CD4-positive, alpha-beta T cell treated with Interleukin-17A for 1 hour (primary cell): ENCODE results near the gene PRR20G.
"Not testable (repeated sequence)": the region's sequence is repeated elsewhere in the genome, so short reads cannot be mapped to it uniquely, and the experiment has no call there.

Experiments
- DNase-seq: peaks from one replicate; pipeline ENCODE4 v3.0.0-alpha.2; 2020

Gene PRR20G

DNA sequence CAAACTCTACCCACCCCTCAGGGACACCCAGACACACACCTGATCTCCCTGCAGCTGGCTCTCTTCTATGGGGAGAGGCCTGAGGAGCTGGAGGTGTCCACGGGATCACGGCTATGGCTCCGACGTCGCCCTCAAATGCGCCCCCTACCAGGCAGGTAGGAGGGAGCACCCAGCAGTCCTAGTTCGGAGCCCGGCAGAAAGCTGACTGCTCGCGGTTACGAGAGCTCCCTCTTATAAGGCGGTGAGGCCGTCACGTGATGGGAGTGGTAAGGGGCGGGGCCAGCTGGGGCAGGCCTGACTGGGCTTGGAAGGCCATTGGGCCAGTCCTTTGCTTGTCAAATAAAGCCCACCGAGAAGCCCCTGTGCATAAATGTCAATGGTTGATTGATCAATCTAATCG, at the start of gene PRR20G:
Gene PRR20G, minus strand, starts transcription at position 207 of the 400 bp plus-strand sequence. CDS start 681 bp downstream, outside the sequence.
- no peak for DNase-seq

DNA sequence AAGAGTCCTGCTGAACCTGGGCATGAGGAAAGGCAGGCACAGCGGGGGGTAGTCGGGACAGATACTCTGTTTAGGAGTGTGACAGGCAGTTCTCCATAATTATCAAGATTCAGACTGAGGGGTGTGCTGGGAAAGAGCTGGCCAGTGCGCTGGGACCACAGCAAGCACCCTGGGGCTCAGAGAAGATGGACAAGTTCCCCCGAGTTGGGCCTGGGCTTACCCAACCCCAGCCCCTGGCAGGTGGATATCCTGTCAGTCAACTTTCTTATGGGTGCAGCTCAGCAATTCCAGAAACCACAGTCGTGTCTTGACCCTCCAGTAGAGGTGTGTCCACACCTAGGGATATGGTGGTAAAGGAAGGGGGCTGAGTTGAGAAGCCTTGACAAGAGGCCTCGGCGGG, 49.2 kb upstream of the PRR20G start:
- DNase-seq, result no peak

DNA sequence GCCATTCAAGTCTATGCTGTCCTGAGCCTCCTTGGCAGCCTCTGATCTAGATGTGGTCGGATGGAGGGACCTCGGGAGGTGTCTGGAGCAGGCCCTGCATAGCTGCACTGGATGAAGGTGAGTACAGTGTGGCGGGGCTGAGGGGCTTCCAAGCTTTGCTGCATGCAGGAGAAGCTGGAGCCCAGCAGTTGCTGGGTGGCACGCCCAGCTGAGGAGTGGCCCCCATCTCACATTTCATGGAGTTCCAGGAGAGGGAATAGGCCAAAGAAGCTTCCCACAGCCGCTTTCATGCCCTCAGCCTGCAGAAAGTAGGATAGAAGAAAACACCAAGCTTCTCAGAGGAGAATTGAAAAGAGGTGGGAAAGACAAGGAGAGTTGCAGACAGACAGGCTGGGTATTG, 48.3 kb upstream of the PRR20G start:
- no peak for DNase-seq

DNA sequence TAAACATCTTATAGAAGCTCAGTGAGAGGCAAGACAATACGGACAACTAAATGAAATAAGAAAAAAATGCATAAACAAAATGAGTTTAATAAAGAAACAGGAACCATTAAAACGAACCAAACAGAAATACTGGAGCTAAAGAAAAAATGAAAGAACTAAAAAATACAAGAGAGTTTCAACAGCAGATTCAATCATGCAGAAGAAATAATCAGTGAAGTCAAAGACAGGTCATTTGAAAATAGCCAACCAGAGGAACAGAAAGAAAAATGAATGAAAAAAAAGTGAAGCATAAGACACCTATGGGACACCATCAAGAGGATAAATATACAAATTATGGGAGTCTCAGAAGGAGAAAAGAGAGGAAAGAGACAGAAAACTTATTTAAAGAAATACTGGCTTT, 42.5 kb upstream of the PRR20G start:
- DNase-seq, result no peak

DNA sequence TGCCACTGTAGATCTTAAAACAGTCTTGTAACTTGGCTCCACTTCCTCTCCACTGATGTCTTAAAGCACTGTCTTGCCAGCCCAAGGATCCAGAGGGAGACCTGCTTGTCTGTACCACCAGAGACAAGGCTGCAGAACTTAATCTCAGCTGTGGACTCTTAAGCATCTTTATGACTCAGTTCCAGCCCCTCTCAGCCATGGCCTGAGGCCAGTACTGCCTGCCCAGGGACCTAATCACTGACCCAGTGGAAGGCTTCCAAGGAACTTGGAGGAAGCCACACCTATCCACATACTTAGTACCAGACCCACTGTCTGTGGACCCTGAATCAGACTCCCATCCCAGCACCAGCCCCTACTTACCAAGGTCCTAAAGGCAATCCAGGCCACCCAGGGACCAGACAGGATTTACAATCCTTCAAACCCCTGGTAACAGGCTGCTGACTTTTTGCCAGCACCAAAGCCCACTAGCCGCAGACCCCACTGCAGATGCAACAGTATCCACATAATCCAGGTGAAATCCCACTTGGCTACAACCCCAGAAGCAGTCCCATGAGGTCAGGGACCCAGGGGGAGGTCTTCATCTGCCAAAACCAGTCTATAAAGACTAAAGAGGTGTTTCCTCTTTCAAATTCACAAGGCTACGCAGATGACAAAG, 41.9 kb upstream of the PRR20G start:
- no peak for DNase-seq

DNA sequence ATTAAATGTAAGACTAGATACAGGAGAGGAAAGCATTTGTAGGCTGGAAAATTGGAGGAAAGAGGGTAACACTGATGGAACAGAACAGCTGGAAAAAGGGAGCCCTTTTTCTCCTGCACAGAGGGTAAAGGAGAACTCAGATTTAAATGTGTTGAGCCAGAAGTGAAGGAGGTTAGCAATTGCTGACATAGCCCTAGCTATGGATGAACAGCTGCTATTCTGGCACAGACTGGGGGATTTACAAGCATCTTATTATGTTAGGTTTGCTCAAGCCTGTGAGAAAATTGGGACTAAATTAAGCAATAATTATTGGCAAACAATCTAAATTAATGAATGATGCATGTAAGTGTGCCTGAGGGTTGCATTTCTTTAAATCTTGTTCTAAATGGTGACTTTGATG, 40.6 kb upstream of the PRR20G start:
- no peak for DNase-seq

DNA sequence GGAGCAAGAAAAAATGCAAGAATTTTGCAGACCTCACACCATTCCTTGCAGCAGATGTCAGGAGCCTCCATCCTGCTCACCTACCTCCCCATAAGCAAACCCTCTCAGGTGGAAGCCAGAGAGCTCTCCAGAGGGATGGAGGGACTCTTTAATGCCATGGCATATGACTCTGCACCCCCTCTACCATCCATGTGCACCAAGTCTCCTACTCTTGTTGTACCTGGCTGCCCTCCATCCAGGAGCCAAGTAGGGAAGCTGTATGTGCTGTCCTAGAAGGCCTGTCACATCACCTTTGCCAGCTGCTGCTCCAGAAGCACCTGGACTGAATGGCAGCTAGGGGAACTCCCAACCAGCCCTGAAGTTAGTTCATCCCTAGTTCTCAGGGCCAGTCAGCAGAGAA, 38.5 kb upstream of the PRR20G start:
- DNase-seq, result no peak

DNA sequence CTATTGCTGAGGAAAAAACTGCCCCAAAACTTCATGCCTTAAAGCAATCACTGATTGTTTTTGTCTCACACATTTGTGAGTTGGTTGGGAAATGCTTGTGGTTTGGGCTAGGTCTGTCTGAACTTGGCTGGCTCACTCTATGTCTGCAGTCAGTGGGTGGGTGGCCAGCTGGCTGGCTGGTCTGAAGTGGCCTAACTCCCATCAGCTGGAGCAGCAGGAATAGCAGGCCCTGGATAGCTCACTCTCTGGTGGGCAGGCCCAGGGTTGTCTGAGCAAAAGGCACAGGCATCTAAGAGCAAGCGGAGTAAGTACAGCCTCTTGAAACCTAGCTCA, 37.7 kb upstream of the PRR20G start:
- no peak for DNase-seq

DNA sequence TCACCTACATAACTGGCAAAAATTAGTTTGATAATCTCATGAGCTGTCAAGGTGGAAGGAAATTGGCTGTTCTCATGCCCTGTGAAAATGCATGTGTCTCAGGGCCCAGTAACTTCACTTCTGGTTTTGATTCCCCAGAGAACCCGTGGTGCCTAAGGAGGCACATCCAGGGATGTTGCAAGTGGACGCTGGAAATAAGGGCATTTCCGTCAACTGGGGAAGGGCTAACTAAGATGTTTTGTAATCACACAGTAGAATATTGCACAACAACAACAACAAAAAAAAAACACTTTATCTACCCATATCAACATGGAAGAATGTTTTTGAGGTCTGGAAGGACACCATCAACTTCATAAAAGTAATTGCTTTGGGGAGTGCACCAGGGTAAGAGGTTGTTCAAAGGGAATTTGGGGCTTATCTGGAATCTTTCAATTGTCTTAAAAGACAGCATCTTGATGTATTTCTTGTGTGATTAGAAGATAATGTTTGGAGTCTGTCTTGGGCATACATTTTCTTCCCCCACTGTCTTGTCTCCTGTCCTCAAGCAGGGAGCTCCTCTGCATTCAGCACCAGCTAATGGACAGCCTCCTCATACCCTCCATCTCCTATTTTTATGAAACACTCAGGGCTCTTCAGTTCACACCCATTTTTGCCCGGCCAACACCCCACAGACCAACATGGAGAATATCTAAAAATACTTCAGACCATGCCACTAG, 37.2 kb upstream of the PRR20G start:
- no peak for DNase-seq

DNA sequence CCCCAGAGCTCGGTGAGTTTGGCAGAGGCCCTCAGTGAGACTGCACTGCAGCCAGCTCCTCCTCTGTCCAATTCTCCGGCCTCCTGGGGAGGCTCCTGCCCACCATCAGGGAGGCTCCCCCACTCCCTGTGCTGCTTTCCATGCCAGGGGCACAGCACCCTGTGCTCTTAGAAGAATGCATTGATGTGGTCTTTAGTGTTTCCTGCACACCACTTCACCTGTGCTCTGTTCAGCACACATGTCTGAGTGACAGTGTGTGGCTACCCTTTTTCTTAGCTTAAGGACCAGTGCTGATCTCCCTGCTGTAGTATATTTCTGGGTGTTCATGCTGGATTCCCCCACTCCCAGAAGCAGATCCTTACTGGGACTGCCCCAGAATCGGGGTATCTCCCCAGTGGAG, 36.2 kb upstream of the PRR20G start:
- no peak for DNase-seq

DNA sequence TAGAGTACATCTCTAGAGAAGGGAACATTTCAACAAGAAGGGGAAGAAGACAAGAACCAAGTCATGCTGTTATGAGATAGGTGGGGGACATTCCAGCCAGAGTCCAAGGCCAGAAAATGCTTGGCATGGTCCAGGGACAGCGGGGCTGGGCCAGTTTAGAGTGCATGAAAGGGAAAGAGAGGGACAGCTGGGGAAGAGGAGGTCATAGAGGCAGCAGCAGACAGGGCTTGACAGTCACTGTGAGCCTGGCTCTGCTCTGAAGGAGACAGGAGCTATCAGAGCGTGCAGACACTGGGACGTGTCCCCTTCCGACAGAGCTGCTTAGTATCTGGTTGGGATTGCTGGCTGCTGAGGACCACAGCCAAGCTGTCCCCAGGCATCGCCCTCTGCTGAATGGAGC, 35.7 kb upstream of the PRR20G start:
- DNase-seq, result no peak

DNA sequence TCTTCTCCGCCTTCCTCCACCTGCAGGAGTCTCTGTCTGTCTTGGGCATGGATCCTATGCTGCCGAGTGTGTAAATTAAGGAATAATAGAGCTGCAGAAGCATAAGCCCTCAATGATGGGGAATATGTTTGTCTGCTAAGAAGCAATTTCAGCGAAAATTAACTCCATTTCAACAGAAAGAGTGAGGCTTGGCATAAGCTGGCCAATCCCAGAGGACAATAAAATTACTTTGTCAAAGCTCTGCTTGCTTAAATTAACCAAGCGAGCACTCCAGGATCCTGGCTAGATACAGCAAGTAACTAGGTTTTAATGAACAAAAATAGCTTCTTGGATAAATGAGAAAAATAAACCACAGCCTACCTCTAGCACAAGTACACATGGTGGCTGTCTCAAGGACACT, 33.5 kb upstream of the PRR20G start:
- no peak for DNase-seq

DNA sequence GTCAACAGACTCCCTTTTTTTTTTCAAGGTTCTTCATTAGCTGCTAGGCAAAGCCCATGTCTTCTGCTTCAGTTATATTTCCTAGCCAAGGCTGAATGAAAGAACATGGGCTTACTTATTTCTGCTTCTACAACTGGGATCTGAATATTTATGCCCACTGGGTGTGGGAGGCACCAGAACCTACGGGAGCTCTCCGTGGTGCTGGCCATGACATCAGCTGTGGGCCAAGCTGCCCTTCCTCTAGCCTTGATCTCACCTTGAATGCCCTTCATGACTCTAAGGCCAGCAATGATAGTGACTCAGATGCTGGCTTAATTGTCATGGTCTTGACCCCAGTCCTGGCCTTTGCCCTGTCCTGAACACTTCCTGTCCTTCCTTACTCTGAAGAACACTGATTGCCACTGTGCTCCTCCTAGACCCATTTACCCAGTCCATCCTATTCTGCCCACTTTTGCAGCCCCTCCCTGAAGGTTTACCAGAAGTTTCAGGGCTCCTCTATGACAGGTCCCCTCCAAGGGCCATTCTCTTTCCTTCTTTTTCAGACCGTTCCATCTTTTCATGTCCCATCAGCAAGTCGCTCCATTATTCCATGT, 32.8 kb upstream of the PRR20G start:
- no peak for DNase-seq

DNA sequence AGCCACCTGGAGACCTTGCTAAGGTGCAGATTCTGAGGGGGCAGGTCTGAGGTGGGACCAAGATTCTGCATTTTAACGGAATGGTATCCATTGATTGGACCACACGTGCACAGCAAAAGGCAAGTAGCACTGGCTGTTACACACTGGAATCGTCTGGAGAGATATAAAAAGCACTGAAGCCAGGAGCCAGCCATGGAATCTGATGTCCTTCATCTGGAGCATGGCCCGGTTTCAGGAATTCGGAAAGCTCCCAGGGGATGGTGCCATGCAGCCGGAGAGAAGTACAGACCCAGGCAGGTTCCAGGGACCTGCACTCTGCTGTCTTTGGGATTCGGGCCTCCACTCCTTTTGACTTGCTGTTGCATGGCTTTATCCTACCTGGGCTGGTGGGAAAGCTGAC, 28.8 kb upstream of the PRR20G start:
- no peak for DNase-seq

DNA sequence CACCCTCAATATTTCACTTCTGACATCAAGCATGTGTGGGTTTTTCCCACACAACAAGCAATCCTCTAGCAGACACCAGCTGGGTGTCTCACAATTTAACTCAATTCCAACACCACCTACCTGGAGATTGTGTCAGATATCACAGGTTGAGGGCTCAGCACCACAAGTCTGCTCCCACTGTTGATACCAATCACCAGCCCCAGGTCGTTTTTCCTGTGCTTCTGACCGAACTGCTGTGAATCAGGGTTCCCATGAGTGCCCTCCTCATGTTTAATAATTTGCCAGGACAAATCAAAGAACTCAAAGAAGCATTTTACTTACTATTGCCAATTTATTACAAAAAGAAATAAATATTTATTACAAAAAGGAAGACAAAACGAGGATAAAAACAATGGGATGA, 25.0 kb upstream of the PRR20G start:
- DNase-seq, result no peak

DNA sequence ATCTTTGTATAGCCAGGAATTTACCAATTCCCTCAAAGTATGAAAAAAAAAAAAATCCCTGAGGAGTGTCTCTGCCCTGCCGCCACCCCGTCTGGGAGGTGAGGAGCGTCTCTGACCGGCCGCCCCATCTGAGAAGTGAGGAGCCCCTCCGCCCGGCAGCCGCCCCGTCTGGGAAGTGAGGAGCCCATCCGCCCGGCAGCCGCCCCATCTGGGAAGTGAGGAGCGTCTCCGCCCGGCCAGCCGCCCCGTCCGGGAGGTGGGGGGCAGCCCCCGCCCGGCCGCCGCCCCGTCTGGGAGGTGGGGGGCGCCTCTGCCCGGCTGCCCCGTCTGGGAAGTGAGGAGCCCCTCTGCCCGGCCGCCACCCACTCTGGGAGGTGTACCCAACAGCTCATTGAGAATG, 21.0 kb upstream of the PRR20G start:
- DNase-seq, result not testable (repeated sequence)

DNA sequence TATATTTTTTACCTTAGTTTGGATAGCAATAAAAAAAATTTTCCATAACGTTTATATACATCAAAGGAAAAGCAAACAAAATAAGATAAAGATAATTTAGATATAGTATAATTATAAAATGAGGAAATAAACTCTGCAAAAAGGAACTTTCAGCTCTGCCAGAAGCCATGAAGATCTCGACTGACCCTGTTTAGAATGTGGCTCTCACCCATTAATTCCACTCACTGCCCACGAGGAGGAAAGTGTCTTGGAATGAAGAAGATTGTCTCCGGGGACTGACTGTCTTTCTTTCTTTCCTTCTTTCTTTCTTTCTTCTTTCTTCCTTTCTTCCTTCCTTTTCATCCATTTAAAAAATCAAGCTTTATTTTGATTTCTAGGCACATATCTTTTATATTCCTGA, 20.1 kb upstream of the PRR20G start:
- DNase-seq, result no peak

DNA sequence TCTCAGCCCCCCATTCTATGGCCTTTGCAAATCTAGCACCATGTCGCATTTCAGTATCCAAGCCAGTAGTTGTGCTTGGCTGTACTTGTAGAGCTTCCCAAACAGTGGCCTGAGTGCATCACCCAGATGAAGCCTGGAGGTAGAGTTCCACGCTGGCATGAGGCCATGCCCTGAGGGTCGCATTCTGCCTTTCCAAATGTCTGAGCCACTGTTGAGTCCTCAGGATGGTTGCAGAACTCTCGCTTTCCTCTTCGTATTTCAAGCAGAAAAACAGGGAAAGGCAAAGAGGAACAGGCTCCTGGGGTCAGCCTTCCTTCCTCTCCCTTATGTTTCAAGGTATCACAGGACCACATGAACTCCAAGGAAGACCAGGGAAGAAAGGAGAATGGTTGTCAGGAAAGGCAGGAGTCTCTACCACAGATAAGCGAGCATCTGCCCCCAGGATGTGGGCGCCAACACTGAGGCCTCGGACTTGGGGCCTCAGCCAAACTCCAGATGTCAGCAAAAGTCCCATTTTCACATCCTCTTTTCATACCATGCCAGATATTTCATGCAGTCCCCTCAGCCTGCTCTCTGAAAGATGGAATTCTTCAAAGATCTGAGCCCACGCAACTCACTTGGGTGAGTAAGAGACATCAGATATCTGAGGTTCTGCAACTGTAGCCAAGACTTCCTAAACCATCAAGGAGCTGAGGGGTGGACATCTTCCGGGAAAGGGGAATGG, 19.4 kb upstream of the PRR20G start:
- no peak for DNase-seq

DNA sequence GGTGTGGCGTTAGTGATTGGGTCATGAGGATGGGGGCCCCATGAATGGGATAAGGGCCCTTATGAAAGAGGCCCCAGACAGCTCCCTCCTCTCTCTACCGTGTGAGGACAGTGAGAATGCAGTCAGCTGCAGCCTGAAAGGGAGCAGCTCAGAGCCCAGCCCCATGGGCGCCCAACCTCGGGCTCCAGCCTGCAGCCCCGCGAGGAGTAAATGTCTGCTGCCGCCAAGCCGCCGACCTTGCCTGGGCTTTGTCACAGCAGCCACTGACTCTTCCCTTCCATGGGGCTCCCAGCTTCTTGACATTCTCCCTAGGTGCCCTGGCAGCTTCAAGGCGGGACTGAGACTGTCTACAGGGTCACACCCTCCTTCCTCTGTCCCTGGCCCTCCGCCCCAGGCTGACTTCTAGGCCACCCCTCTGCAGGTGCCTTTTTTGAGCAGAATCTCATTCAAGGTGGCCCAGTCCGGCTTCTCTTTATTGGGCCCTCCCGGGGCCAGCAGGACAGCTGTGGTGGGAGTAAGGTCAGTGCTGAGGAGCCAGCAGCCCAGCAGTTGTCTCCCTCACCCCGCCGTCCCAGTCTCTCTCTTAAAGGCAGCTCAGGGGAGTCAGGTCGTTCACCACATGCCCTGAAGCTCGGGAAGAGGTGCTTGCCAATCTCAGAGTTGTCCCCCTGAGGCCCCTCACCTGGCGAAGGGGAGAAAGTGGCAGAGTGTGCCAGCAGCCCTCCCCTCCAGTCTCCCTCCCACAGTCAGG, 18.7 kb upstream of the PRR20G start:
- DNase-seq, result no peak

DNA sequence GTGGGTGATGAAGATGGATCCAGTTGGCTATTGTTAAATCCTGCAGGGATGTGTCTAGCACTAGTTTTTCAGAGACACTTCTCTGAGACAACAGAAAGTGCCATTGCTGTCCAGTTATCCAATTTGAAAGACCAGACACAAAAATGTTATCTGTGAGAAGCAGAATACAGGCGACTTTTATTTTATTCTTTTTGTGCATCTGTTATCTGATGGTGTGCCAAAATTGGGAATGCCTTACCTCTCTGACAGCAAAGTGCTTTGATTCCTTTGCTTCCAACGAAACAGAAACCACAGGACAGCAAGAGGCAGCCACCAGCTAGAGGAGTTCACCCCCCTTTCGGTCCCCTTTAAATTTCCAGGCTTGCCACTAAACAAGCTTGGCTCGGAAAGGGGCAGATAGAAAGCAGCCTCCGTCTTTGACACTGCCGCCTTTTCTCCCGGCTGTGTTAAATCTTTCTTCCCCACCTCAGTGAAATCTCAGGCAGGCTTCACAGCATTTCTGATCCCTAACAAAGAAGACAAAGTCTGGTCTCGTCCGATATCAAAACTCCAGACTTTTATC, 17.7 kb upstream of the PRR20G start:
- no peak for DNase-seq

DNA sequence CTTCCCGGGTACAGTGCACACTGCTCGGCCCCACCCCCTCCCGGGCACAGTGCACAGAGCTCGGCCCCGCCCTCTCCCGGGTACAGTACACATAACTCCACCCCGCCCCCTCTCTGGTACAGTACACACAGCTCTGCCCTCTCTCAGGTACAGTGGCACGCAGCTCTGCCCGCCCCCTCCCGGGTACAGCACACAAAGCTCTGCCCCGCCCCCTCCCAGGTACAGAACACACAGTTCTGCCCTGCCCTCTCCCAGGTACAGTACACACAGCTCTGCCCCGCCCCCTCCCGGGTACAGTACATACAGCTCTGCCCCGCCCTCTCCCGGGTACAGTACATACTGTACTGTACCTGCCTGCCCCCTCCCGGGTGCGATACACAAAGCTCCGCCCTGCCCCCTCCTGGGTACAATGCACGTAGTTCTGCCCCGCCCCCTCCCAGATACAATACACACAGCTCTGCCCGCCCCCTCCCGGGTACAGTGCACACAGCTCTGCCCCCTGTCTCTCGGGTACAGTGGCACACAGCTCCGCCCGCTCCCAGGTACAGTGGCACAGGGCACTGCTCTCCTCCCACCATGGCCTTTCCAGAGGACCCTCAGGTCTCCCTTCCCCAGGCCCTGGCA, 16.4 kb upstream of the PRR20G start:
- DNase-seq, result no peak

DNA sequence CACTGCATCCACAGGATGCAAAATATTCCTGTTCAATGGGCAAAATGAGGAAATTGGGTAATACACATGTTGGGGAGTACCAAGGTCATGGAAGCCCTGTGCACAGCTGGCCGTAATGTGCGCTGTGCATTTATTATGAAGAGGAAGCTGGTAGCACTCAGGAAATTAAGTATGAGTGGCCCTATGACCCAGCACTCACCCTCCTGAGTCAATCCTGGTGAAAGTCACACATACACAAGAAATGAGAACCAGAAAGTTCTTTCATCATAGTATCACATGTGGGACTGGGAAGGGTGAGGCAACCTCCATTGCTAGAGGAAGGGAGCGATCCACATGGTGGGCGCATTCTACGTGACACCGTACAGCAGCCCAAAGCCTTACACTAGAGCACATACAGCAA, 11.4 kb upstream of the PRR20G start:
- DNase-seq, result no peak
